NCI-H187 (cell line): ENCODE data around the gene RAPGEF4.

ENCODE experiments used
- DNase-seq, 2 experiments: peaks; one replicate each; lab custom pipeline; 2025; lab: John Stamatoyannopoulos, UW

Gene RAPGEF4

DNA sequence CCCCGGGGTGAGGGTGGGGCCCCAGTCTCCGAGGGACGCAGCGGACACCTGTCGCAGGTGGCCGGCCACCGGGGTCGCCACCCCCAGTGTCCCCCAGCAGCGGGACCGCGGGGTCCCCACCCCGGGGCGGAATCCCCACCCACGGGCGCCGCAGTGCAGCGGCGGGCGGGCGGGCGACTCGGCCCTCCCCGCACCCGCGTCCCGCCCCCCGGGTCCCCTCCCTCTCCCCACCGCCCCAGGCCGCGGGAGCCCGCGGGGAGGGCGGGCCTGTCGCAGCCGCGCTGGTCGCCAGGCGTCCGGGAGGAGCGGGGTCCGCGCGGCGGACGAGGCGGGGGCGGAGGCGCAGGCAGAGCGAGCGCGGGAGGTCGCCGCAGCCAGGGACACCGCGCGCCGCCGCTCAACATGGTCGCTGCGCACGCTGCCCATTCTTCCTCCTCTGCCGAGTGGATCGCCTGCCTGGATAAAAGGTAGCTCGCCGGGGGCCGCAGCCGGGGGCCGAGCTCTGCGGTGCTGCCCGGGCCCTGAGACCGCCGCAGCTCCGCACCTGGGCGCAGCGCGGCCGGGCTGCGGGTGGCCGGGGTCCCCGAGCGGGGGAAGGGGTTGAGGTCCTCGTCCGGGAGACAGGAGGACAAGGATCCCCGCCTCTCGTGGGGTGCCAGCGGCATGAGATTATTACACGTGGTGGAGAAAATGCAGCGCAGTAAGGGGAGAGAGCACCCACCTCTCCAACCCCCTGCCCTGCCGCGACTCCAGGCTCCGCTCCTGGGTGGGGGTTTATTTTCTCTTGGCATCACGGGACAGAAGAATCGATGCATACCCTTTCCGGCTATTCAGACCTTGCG, at the start of gene RAPGEF4:
Gene RAPGEF4, plus strand, starts transcription at position 264 of the 842 bp plus-strand sequence. Its CDS starts 139 bp downstream, at position 403.
- peak in 1 of 2 experiments; percentile 6 for DNase-seq

DNA sequence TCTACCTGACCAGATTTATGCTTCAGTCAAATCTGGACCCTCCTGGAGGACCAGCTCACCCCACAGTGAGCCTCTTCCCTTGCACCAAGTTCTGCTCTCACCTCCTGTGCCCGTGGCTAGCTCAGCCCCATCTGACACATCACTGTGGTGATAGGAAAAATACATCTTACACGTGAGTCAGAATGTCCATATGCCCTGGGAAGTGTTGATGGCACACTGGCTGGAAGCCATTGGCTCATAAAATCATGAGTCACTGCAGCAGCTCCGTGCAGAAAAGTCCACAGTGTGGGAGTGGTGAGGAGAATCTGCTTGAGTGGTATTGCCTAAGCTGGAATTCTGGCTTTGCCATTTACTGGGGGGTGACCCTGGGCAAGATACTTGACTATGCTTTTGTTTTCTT, 42.6 kb upstream of the RAPGEF4 start:
- DNase-seq = no peak

DNA sequence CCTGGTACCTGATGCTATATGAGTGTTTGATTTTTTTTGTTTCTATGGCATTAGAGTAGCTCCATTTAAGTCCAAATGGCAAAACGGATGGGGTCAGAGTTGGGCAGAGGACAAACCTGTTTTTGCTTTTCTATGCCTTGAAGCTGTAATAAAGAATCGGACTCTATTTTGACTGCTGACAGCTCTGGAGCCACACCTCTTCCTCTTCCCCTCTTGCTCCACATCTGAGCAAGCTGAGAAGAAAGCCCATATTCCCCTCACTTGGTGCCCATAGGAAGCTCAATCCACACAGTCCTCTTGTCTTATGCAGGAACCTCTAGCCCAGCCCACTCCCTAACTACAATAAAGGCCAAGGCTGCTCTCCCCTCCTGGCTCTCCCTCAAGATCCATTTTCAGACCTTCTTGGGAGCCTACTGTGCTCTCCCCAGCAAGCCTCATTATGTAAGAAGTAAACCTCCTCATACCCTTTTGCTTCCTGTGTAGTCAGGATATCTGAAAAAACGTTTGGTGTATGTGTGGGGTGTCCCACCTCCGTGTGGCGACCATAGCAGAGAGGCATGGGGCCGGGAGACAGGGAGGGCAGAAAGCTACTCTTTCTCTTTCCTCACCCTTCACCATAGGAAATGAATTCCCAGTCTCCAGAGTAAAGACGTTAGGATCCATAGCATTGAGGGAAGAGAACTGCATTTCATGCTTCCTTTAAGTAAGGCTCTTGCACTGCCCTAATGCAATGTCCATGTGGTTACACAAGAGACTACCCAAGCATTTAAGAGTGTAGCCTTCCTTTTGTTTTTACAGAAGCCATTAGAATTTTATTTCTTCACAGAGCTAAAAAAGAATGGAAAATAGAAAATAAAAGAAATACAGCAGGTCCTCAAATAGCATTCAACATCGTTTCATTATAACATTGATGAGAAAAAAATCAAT, 41.9 kb upstream of the RAPGEF4 start:
- no peak for DNase-seq

DNA sequence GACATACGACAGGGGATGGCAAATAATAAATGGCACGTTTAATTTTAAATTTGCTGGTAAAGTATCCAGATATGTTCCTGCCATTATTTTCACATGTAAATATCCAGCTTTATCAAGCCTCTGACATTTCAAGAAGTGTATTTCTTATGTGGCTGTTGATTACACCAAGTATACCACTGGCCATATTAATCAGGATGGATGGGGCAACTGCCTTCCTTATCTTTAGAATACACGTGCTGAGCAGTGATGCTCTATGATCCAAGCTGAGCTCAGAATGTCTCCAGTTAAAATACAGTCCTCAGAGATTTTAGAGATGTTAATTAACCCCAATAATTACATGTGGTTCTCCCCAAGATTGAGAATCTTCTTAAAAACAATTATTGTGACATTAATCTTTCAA, 38.3 kb upstream of the RAPGEF4 start:
- DNase-seq = no peak

DNA sequence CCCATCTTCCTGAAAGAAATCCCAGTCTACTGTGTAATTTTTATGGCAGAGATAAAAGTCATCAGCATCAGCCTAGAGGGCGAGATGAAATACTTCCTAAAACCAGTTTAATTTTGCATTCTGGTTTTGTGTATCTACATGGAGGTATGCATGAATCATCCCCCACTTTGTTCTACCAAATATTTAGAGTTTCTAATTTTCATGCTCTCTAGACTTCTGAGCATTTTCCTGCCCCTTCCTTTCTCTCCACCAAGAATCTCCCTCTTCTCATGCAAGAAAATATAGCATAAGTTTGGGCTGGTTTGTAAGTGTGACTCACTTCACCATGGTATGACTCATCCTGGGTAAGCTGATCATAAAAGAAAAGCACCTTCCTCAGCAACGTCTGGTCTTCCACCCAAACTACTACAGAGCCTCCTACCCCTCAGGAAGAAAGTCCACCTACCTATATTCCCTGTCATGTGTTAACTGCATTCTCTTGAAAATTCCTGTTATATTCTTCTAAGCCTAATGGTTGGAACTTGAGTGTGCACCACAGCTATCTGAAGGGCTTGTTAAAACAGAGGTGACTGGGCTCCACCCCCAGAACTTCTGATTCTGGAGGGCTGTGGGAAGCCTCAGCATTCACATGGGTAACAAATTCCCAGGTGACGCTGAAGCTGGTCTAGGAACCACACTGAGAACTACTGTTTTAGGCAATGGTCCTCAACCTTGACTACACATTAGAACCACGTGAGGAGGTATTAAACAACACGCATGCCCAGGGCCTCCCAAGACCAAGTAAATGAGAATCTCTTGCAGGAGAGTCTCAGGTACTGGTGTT, 37.4 kb upstream of the RAPGEF4 start:
- DNase-seq = no peak

DNA sequence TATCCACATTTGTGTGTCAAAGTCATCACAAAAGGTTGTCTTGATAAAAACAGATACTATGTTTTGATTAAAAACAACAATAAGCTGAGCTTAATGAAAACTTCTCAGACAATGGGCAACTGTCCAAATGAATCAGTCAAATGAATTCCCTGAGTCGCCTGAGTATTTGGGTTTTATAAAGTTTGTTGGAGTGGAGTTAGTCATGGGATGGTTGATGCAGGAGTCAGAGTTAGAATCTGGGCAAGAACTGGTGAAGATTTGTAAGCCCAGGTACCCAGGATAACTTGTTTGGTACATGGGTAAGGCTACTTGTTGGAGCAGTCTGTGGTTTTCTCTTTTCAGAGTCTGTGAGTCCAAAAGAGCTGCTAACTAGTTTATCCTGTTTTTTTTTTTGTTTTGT, 34.4 kb upstream of the RAPGEF4 start:
- DNase-seq = no peak

DNA sequence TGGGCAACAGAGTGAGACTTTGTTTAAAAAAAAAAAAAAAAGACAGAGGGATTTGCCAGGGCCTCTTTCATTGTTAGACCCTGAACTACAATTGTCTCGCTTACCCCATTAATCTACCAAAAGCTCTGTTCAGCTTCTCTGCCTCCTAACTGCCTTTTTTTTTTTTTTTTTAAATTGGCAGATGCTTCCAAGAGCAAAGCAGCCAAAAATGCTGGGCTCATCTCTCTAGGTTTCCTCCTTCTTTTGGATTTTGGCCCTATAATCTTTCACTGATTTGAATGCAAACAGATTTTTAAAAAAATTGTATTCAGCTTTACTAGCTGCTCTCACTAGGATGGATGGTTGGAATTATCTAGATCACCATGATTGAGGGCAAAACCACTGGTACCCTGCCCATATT, 33.2 kb upstream of the RAPGEF4 start:
- DNase-seq = no peak

DNA sequence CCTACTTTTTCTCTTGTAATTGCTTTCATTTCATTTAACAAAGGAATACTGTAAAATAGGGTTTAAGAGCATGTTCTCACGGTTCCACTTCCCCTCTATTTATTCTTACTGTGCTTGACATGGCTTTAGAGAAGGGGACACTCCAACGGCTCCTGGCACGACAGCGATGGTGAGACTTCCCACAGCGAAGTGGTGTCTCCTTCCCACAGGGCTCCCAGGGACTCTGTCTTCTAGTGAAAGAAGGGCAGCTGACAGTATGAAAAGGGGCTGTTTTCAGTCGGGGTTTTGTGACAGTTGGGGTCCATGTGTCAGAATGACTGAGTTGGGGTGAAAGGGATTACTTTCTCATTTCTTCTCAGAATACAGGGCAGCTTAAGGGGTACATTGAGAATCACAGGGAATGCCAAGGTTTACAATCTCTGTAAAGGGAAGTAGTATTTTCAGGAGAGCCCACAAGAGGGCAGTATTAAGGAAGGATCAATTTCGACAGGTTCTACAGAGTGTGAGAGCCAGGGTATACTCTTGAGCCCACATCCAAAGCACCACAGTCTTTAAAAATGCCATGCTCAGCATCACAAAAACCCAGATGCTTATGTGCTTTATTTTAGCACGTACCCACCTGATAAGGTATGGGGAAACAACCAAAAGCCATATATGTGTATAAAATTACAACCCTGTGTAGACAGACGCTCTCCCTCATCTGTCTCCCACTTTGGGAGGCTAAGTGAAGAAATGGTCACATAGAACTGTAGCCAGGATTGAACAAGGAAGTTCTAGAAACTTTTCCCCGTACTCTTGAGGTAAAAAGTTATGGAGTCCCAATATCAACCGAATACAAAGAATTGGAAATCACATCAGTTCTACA, 31.3 kb upstream of the RAPGEF4 start:
- no peak for DNase-seq

DNA sequence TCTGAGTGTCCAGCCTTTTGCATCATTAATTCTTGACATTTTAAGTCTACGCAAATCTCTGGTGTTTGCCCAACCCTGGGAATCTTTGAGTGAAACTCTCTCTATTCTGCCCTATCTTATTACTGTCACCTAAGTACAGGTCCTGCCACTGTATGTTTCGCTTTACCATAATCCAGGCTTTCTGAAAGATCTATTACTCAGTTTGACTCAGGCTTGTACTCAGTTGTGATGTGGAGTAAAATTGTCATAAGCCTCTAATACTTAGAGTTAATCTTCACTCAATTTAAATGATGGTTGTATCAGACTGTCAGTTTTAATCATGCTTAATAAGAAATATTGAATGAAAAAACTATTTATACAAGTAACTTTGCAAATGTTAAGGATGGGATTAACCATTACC, 30.3 kb upstream of the RAPGEF4 start:
- no peak for DNase-seq

DNA sequence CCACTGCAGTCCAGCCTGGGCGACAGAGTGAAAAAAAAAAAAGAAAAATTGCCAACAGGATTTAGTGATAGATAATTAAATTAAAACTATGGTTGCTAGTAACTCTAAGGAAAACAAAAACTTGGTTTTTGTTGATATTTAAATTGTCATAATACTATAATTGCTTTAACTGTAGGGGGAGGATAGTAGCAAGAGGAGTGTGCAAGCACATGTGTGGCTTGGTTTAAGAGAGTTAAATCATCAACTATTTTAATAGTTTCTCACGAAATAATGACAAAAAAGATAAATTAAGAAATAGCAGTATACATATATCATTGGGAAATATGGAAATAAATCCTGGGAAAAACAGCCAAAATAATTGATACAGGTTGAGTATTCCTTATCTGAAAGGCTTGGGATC, 27.4 kb upstream of the RAPGEF4 start:
- no peak for DNase-seq

DNA sequence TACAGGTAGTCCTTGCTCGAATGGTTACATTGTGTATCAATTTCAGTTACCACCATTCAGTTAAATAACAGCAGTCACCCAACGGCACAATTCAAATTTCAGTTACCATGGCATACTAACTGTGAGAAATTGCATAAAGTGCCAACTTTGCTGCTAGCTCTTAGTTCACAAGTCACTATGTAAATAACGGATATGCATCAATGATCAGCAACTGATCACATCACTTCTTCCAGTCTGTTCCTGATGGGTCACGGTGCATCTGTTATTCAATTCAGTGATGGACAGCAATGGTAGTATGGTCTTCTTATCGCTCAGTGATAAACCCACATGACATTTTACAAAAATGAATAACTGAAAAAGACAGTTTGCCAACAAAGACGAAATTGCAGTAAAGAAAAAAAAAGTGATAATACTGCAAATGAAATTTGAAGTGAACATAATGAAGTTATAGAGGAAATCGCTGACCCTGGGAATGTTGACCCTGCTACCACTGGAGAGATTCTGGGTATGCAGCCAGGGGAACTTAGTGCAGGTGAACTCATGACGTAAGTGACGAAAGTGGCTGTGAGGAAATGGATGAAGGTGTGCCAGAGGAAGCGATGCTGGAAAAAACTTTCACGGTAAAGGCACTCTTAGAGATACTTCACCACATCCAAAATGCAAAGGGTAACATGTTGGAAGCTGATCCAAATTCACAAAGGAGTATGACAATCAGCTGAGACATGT, 25.9 kb upstream of the RAPGEF4 start:
- no peak for DNase-seq

DNA sequence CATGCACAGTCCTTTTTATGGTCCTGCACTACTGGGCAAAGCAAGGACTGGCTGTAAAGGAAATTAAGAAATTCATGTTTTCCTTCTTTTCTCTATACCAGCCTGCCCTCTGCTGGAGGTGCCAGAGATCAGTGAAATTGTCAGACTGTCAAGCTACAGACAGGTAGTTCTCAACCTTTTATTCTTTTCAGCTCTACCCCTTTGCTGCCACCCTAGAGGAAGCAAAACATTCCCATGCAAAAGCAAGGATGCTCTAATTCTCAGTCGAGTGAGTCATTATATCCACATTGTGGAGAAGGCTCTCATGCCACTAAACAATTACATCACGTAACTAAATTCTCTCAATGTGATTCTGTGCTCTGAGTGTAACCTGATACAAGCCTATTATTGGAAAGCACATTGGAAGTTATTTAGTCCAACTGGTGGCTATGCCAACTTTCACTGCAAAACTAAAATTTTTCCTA, 25.0 kb upstream of the RAPGEF4 start:
- DNase-seq = no peak

DNA sequence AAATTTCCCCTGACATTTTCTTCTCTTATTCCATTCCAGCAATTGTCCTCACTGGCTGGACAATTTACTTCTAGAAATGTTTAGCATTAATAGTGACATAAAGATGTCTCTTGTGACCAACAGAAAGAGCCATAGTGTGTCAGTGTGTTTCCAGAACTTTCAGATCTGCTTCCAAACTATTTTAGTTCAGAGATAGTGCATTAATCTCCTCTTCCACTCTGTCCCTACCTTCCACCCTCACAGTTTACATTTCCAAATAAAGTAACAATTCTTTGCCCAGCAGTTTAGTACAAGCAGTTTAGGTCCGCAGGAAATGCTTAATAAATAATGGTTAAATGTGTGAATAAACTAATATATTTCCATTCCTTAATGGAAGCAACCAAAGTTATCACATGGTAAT, 24.5 kb upstream of the RAPGEF4 start:
- DNase-seq = no peak

DNA sequence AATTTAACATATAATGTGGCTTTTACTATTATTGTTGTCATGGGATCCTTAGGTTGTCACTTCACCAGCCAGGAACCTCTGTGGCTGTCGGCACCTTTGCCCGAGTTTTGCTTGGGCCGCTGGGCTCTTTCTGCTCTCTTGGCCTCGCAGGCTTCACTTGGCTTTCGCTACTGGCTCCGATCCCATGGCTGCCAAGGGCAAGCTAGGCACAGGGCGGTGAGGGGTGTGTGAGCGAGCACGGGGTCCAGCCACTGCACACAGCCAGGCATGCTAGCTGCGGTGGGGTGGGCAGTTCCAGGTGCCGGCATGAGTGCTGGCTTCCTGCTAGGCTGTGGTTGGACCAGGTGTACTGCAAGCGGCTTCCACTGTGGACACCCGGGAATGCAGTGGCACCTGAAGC, 23.4 kb upstream of the RAPGEF4 start:
- no peak for DNase-seq

DNA sequence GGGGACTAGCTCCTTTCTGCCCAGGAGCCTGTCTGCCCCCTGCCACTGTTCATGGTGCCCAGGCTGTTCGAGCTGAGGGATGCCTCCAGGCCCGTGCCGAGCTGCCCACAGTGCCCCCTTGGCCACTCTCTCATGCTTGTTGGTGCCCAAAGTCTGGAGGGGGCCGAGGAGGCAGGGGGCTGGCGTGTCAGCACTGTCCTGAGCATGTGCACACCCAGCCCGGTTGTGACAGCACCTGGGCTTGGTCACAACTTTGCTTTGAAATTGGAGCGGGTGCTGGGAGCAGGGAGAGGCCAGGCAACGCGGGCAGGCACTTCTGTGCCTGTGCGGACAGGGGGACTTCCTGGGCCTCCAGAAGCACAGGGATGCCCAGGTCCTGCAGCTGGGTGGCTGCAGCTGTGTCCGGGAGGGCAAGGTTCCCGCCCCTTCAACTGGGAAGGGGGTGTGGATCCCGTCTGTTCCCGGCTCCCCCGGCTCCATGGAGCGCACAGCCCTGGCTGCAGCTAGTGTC, 22.2 kb upstream of the RAPGEF4 start:
- no peak for DNase-seq

DNA sequence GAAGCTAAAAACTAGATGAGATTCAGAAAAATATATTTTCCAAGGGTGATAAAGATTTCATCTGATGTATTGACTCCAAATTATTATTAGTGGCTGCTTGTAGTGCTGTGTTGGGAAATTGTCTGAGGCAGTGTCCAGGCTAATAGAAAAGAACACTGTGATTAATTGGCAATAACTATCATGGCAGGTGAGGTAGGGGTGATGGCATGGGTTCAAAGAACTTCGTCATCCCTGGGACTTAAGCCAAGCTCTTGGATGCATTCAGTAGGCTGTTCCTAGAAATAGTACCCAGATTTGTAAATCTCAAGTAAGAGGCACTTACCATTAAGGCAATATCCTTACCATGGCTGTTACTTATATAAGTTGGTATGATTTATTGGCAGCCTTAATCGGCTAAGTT, 13.2 kb upstream of the RAPGEF4 start:
- DNase-seq = no peak

DNA sequence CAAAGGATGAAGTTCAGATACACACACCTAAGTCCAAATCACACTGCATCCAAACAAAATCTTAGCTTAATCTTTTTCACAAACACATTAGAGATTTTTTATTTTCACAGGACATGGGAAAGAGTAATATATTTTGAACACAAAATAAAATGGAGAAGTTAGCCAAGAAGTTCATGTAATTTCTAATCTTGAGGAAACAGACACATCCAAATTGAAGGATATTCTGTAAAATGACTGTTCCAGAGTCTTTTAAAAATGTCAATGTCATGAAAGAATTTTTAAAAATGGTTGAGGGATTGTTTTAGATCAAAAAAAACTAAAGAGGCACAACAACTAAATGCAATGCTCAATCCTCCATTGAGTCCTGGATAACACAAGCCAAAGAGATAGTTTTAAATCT, 12.4 kb upstream of the RAPGEF4 start:
- DNase-seq = no peak

DNA sequence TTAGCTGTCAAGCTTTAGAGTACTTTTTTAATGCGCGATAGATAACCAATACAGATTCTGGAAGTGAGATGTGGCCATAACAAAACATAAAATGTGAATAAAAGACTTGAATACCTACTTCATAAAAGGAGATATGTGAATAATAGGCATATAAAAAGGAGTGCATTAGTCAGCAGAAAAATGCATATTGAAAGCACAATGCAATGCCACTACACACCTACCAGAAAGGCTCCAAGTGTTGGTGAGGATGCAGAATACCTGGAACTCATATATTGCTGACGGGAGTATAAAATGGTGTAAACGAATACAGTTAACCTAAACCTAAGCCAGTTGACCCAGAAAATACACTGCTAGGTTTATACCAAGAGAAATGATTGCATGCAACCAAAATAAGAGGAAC, 10.9 kb upstream of the RAPGEF4 start:
- no peak for DNase-seq

DNA sequence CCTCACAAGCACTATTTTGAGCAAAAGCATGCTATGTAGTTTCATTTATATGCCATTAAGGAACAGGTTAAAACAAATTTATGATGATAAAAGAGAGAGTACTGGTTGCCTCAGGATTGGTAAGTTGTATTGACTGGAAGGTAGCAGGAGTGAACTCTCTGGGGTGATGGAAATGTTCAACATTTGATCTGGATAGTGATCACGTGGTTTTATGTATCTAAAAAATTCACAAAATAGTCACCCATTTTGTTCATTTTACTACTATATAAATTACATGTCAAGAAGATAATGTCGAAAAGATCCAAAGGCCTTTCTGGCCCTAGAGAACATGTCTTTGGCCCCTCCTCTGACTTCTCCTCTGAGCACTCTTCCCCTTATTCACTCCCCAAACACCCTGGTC, 10.4 kb upstream of the RAPGEF4 start:
- no peak for DNase-seq

DNA sequence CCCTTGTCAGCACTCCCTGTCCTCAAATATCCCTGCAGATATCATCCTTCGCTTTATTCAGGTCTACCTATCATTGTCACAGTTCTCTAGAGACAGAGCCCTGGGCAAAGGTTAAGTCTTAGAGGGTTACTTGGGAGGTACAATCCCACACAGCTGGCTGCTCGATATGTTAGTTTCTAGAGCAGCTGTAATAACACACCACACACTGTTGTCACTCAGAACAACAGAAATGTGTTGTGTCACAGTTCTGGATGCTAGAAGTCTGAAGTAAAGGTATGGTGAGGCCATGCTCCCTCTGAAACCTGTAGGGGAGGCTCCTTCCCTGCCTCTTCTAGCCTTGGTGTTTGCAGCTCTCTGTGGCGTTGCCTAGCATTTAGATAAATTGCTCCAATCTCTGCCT, 9.9 kb upstream of the RAPGEF4 start:
- no peak for DNase-seq
